ENCODE results near the gene CYBC1.
A peak's percentile ranks its signal among the peaks of the same experiment; 100 is the strongest.

The CYBC1 gene
- 97.1 to 166 (median 125) reads per million in 3 experiments for total RNA-seq

GRCh38 chr17:82450357-82451106 is at the start of gene CYBC1:
Gene CYBC1, minus strand, starts transcription at chr17:82450752. Its CDS starts 1,498 bp downstream, at chr17:82449254.
- peak; percentile 91 for DNase-seq

GRCh38 chr17:82497483-82498405 is 47.2 kb upstream of the CYBC1 start:
- DNase-seq, result peak; percentile 52

GRCh38 chr17:82496529-82497434 is 46.2 kb upstream of the CYBC1 start:
- peak; percentile 85 for DNase-seq

GRCh38 chr17:82495844-82496528 is 45.4 kb upstream of the CYBC1 start:
- DNase-seq, result no peak

- DNase-seq, result peak; percentile 84
Measured at GRCh38 chr17:82494236-82495055, 43.9 kb upstream of the CYBC1 start.

- DNase-seq, result no peak
Measured at GRCh38 chr17:82493226-82493781, 42.8 kb upstream of the CYBC1 start.

- no peak for DNase-seq
Measured at GRCh38 chr17:82492643-82493225, 42.2 kb upstream of the CYBC1 start.

- DNase-seq, result no peak
Measured at GRCh38 chr17:82491533-82491932, 41.0 kb upstream of the CYBC1 start.

- no peak for DNase-seq
Measured at GRCh38 chr17:82491196-82491530, 40.6 kb upstream of the CYBC1 start.

- no peak for DNase-seq
Measured at GRCh38 chr17:82490512-82491195, 40.1 kb upstream of the CYBC1 start.

GRCh38 chr17:82489851-82490511 is 39.4 kb upstream of the CYBC1 start:
- DNase-seq, result no peak

GRCh38 chr17:82489117-82489516 is 38.6 kb upstream of the CYBC1 start:
- no peak for DNase-seq

- DNase-seq, result no peak
Measured at GRCh38 chr17:82487910-82488309, 37.4 kb upstream of the CYBC1 start.

GRCh38 chr17:82486231-82487094 is 35.9 kb upstream of the CYBC1 start:
- DNase-seq, result no peak

GRCh38 chr17:82483836-82484235 is 33.3 kb upstream of the CYBC1 start:
- DNase-seq, result no peak

GRCh38 chr17:82483204-82483660 is 32.7 kb upstream of the CYBC1 start:
- no peak for DNase-seq

GRCh38 chr17:82480318-82480717 is 29.8 kb upstream of the CYBC1 start:
- DNase-seq, result no peak

GRCh38 chr17:82479602-82480001 is 29.1 kb upstream of the CYBC1 start:
- no peak for DNase-seq
